ENCODE measurements around the gene LYZL6. TPM values are rescaled to one million over a fixed set of nuclear protein-coding genes. Genes with fewer than 3 reads are reported as not detected.

LYZL6 gene
- total and polyA plus RNA-seq, 2 of the 8 experiments (the other 6 are each of a cell fraction or from before 2014, with no cell fraction given), result not detected

DNA sequence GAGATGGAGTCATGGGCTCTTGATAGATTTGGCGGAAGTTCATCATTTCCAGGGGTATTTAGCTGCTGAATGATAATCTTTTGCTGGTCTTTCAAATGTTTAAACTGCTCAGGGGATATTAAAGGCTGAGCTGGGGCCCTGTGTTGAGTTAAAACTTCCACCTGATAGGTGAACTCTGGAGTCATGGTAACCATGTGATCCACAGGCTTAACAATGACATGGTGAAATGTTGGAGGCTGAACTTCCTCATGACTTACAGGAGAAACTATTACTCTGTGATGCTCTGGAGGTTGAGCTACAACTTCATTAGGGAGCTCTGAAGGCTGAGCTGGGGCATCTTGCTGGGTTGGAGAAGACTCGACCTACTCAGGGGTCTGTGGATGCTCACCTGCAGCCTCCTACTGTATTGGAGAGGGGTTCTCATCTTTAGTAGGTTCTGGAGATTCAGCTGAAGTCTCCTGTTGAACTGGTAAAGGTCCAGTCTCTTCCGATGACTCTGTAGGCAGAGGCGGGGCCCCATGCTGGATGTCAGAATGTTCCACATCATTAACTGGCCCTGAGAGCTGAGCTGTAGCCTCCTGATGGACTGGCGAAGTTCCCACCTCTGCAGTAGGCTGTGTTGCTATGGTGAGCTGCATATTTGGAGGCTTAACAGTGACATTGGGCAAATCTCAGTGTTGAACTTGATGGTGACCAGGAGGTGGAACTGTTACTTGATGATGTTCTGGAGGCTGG is 37.2 kb downstream of the LYZL6 start (continued):
- TF ChIP-seq, protein P1, sequence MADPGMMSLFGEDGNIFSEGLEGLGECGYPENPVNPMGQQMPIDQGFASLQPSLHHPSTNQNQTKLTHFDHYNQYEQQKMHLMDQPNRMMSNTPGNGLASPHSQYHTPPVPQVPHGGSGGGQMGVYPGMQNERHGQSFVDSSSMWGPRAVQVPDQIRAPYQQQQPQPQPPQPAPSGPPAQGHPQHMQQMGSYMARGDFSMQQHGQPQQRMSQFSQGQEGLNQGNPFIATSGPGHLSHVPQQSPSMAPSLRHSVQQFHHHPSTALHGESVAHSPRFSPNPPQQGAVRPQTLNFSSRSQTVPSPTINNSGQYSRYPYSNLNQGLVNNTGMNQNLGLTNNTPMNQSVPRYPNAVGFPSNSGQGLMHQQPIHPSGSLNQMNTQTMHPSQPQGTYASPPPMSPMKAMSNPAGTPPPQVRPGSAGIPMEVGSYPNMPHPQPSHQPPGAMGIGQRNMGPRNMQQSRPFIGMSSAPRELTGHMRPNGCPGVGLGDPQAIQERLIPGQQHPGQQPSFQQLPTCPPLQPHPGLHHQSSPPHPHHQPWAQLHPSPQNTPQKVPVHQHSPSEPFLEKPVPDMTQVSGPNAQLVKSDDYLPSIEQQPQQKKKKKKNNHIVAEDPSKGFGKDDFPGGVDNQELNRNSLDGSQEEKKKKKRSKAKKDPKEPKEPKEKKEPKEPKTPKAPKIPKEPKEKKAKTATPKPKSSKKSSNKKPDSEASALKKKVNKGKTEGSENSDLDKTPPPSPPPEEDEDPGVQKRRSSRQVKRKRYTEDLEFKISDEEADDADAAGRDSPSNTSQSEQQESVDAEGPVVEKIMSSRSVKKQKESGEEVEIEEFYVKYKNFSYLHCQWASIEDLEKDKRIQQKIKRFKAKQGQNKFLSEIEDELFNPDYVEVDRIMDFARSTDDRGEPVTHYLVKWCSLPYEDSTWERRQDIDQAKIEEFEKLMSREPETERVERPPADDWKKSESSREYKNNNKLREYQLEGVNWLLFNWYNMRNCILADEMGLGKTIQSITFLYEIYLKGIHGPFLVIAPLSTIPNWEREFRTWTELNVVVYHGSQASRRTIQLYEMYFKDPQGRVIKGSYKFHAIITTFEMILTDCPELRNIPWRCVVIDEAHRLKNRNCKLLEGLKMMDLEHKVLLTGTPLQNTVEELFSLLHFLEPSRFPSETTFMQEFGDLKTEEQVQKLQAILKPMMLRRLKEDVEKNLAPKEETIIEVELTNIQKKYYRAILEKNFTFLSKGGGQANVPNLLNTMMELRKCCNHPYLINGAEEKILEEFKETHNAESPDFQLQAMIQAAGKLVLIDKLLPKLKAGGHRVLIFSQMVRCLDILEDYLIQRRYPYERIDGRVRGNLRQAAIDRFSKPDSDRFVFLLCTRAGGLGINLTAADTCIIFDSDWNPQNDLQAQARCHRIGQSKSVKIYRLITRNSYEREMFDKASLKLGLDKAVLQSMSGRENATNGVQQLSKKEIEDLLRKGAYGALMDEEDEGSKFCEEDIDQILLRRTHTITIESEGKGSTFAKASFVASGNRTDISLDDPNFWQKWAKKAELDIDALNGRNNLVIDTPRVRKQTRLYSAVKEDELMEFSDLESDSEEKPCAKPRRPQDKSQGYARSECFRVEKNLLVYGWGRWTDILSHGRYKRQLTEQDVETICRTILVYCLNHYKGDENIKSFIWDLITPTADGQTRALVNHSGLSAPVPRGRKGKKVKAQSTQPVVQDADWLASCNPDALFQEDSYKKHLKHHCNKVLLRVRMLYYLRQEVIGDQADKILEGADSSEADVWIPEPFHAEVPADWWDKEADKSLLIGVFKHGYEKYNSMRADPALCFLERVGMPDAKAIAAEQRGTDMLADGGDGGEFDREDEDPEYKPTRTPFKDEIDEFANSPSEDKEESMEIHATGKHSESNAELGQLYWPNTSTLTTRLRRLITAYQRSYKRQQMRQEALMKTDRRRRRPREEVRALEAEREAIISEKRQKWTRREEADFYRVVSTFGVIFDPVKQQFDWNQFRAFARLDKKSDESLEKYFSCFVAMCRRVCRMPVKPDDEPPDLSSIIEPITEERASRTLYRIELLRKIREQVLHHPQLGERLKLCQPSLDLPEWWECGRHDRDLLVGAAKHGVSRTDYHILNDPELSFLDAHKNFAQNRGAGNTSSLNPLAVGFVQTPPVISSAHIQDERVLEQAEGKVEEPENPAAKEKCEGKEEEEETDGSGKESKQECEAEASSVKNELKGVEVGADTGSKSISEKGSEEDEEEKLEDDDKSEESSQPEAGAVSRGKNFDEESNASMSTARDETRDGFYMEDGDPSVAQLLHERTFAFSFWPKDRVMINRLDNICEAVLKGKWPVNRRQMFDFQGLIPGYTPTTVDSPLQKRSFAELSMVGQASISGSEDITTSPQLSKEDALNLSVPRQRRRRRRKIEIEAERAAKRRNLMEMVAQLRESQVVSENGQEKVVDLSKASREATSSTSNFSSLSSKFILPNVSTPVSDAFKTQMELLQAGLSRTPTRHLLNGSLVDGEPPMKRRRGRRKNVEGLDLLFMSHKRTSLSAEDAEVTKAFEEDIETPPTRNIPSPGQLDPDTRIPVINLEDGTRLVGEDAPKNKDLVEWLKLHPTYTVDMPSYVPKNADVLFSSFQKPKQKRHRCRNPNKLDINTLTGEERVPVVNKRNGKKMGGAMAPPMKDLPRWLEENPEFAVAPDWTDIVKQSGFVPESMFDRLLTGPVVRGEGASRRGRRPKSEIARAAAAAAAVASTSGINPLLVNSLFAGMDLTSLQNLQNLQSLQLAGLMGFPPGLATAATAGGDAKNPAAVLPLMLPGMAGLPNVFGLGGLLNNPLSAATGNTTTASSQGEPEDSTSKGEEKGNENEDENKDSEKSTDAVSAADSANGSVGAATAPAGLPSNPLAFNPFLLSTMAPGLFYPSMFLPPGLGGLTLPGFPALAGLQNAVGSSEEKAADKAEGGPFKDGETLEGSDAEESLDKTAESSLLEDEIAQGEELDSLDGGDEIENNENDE (IDR thresholded peaks at IDR 0.05; ENCODE audit: insufficient replicate concordance, low read length), result no peak
- no peak for TF ChIP-seq SIN3A (conservative IDR thresholded peaks at IDR 0.05 in 1 of 2, IDR thresholded peaks at IDR 0.05 in 1 of 2; ENCODE audit: low read depth in 1 of 2, low read length in 2 of 2)
- TF ChIP-seq, protein P2, sequence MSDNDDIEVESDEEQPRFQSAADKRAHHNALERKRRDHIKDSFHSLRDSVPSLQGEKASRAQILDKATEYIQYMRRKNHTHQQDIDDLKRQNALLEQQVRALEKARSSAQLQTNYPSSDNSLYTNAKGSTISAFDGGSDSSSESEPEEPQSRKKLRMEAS (IDR thresholded peaks at IDR 0.05), result no peak
- no peak for TF ChIP-seq CEBPB (IDR thresholded peaks at IDR 0.05; ENCODE audit: low read depth, low read length)
- no peak for TF ChIP-seq GTF2F1 (IDR thresholded peaks at IDR 0.05; ENCODE audit: borderline replicate concordance, low read depth, low read length)
- no peak for TF ChIP-seq TAF1 (IDR thresholded peaks at IDR 0.05; ENCODE audit: low read depth, low read length)
- TF ChIP-seq POU5F1 (IDR thresholded peaks at IDR 0.05; ENCODE audit: low read depth, low read length), result no peak
- no peak for TF ChIP-seq JUND (IDR thresholded peaks at IDR 0.05; ENCODE audit: low read length)
- TF ChIP-seq RNF2 (IDR thresholded peaks at IDR 0.05; ENCODE audit: borderline replicate concordance, low read depth, low read length, missing control alignments, poor library complexity, severe bottlenecking), result no peak
- no peak for TF ChIP-seq SIRT6 (IDR thresholded peaks at IDR 0.05; ENCODE audit: low read length)
